Body of pancreas (tissue), 4 donors: Measurements from ENCODE around the gene MESD. TPM values are rescaled to one million over a fixed set of nuclear protein-coding genes. Genes with fewer than 3 reads are reported as not detected.

Experiments
- ATAC-seq: fragments of 150-250 bp; one replicate; pipeline ENCODE4 v1.9.1; 2016
- DNase-seq, 4 donors: peaks; one replicate each; pipeline ENCODE4 v3.0.0-alpha.2; 2019
- H3K27ac ChIP-seq, 4 donors: fragments of 200-600 bp; sonication (generic); 1 replicate in 3 of 4; 2 replicates in 1 of 4; pipeline versions ENCODE4 v1.5.1 to v1.6.1; 2016 to 2019; ENCODE audit warnings: mild to moderate bottlenecking in 1 of 4, mixed read lengths in 1 of 4, moderate library complexity in 1 of 4
- H3K27me3 ChIP-seq, 2 donors: fragments of 200-600 bp; sonication (generic); one replicate each; pipeline ENCODE4 v1.6.0; 2016; ENCODE audit warnings: mild to moderate bottlenecking in 1 of 2
- H3K36me3 ChIP-seq, 2 donors: fragments of 200-600 bp; sonication (generic); replicated peaks in 1 of 2; 2 replicates each; pipeline ENCODE4 v1.5.1; 2016; ENCODE audit warnings: low read depth in 2 of 2; ENCODE audit not compliant: insufficient read depth in 1 of 2
- H3K4me1 ChIP-seq: fragments of 200-600 bp; sonication (generic); one replicate; pipeline ENCODE4 v1.6.0; 2016
- H3K4me3 ChIP-seq, 2 donors: fragments of 200-600 bp; sonication (generic); 1 replicate in 1 of 2; 2 replicates in 1 of 2; pipeline ENCODE4 v1.5.1; 2016 to 2019
- H3K9me3 ChIP-seq, 3 donors: fragments of 200-600 bp; sonication (generic); 1 replicate in 2 of 3; 2 replicates in 1 of 3; pipeline ENCODE4 v1.5.1; 2016
- CTCF ChIP-seq, 7 experiments: fragments of 450-650 bp in 4 of 7; fragments of 200-600 bp in 3 of 7; sonication (generic) in 3 of 7; IDR thresholded peaks; one replicate each; pipeline ENCODE4 v1.5.1; 2016 to 2019; ENCODE audit warnings: antibody characterized with exemption in 7 of 7
- POLR2A ChIP-seq, 3 donors: fragments of 450-650 bp; IDR thresholded peaks; one replicate each; pipeline ENCODE4 v1.6.1; 2016; ENCODE audit warnings: antibody characterized with exemption in 3 of 3, mild to moderate bottlenecking in 2 of 3
- WGBS, 2 donors: methylation state at CpG; one replicate each; pipeline ENCODE4 v1.1.5; 2017; 5-methylcytosine and 5-hydroxymethylcytosine counted together
- intact Hi-C: fragments of 100-400 bp; cut with DNase I; formaldehyde crosslinking; loops from one replicate; pipeline ENCODE4 v1.15.1; 2023
- total RNA-seq, 2 donors: library from RNA; depleted of rRNA; stranded (reverse); fragments of >200 nt; gene quantifications; one replicate each; pipeline ENCODE4 v1.1.0, GENCODE V29; 2016

MESD gene
- total RNA-seq, 2 donors from 2014 or later = 22.3 to 34.6 TPM

DNA sequence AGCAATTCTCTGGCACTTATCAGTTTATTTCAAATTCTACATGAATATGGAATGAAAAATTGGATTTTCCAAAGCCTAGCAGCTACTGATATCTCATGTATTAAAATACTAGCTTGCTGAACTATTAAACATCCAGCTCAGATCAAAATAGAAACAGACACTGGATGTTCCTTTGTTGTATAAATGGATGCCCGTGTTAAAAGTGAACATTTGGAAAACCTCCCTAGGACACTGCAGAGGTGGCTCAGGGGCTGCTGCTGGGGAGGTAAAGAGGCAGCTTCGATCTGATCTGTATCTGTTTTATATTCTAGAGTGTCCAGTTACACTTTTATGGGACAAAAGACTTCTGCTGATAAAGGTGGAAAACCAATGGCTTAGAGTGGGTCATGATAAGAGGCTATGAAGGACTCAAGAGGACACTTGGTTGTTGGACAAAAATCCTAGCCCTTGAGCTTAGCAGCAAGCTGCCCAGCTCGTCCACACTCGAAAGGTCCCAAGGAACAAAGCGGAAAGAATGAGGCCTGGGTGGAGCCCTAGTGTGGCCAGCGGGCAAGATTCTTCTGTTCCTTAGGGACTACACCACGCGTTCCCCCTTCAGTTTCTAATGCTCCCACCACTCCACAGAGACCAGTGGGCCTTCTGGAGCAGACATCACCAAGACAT, 9.9 kb downstream of the MESD start:
- no peaks in the 10 kb centered on the region for H3K9me3 ChIP-seq
- TF ChIP-seq CTCF (IDR thresholded peaks at IDR 0.05) (no peak), POLR2A (IDR thresholded peaks at IDR 0.05) (no peak)
- 69 to 84% methylated on average over 8 of the region's 8 CpGs for WGBS, 2 donors
- H3K27me3 ChIP-seq = no peaks in the 10 kb centered on the region
- peak overlapping the region in 3 of 4 donors; percentile 2 to 56 (median 28) for H3K27ac ChIP-seq
- DNase-seq (no peak), ATAC-seq (no peak)
- H3K4me3 ChIP-seq = no peak overlapping the region
- intact Hi-C loops = loop anchor here (10.0 kb wide), 1 partner anchor 285 kb away; no protein-coding TSS in a partner anchor
- H3K4me1 ChIP-seq = peaks cover 10% of the 10 kb centered on the region
- H3K36me3 ChIP-seq = peaks cover 0 to 6% of the 10 kb centered on the region in 2 donors

DNA sequence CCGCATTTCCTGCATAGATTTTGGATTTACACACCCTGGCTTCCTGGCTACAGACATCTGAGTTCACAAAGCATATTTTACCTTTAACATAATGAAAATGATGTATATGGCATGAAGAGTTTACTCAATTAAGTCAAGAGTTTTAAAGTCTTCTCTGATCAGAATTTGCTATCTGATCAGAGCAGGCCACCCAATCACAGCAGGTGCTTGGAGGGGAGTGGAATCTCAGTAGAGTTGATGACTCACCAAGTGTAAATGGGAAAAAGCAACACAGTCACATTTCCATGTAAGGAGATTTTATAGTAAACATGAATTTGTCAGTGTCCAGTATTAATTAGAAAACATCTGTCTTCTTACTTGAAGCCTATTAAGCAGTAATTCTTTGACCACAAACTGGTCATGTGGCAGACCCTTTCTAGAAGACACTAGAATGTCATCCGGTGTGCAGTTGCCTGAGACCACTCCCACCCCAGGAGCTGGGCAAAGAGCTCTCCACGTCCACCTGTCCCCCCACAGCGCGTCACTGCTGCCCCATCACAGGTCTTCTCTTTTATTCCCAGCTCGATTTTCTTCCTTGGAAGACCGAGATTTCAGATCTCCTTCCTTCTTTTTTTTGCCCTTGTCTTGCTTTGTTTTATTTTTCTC, 10.8 kb downstream of the MESD start:
- DNase-seq = peak in 3 of 4 donors; percentile 30 to 61 (median 34)
- intact Hi-C loops = no loop called here
- no peak overlapping the region for H3K4me3 ChIP-seq
- no peaks in the 10 kb centered on the region for H3K27me3 ChIP-seq
- peak overlapping the region; percentile 23 to 56 (median 36) for H3K27ac ChIP-seq
- ATAC-seq = peak; percentile 65
- H3K4me1 ChIP-seq = peaks cover 10% of the 10 kb centered on the region
- WGBS, 2 donors = 81 to 90% methylated on average over 7 of the region's 7 CpGs
- H3K36me3 ChIP-seq = peaks cover 0 to 6% of the 10 kb centered on the region in 2 donors
- TF ChIP-seq CTCF (IDR thresholded peaks at IDR 0.05) = no peak
- TF ChIP-seq POLR2A (IDR thresholded peaks at IDR 0.05) = no peak
- no peaks in the 10 kb centered on the region for H3K9me3 ChIP-seq

DNA sequence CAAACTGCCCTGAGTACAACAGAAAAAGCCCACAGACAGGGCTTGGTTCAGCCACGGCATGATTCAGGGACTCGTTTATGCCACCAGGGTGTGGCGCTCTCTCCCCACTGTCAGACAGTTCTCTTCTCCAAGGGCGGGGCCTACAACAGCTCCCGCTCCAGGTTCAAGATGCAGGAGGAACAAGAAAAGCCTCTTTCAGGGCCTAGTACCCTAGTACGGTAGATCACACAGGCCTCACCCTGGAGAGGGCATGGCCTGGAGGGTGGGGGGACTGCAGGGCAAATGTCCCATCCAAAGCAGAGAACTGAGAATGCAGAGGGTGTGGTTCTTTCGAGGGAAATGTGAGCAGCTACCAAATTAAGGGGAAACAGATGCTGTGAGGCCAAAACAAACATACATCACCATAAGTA, 12.0 kb downstream of the MESD start:
- intact Hi-C loops = no loop called here
- ATAC-seq (peak; percentile 65), DNase-seq (peak; percentile 60 to 70 (median 63))
- WGBS, 2 donors = 50 to 65% methylated on average over 6 to 7 of the region's 7 CpGs
- no peaks in the 10 kb centered on the region for H3K27me3 ChIP-seq
- H3K9me3 ChIP-seq = no peaks in the 10 kb centered on the region
- peaks cover 10% of the 10 kb centered on the region for H3K4me1 ChIP-seq
- no peak overlapping the region for H3K4me3 ChIP-seq
- TF ChIP-seq POLR2A (IDR thresholded peaks at IDR 0.05) (no peak), CTCF (IDR thresholded peaks at IDR 0.05) (peak in 6 of 7 experiments; percentile 25 to 51 (median 46))
- H3K27ac ChIP-seq = peak overlapping the region in 1 of 4 donors; percentile 1
- peaks cover 0 to 6% of the 10 kb centered on the region in 2 donors for H3K36me3 ChIP-seq

- Histone ChIP-seq H3K4me3 (no peak overlapping the region), H3K9me3 (no peaks in the 10 kb centered on the region), H3K27me3 (no peaks in the 10 kb centered on the region), H3K4me1 (peaks cover 10% of the 10 kb centered on the region), H3K36me3 (peaks cover 0 to 6% of the 10 kb centered on the region in 2 donors), H3K27ac (no peak overlapping the region)
- DNase-seq (no peak), ATAC-seq (no peak)
- WGBS, 2 donors = 76 to 98% methylated on average over 4 of the region's 4 CpGs
- intact Hi-C loops = no loop called here
- TF ChIP-seq POLR2A (IDR thresholded peaks at IDR 0.05) (no peak), CTCF (IDR thresholded peaks at IDR 0.05) (no peak)
These were observed 12.8 kb downstream of the MESD start for GRCh38 chr15:80976851-80977250.
